HEK293 (cell line): ENCODE measurements around the gene SF3A1.

Source experiments
- CTCF ChIA-PET: fragments of 350-600 bp; formaldehyde crosslinking; extraction: SDS; loops from one replicate; lab custom pipeline; 2021; ENCODE audit warnings: antibody characterized with exemption; lab: Yijun Ruan, JAX
- POLR2A ChIA-PET: fragments of 300-600 bp; formaldehyde crosslinking; extraction: SDS; loops from one replicate; lab custom pipeline; 2020; ENCODE audit warnings: antibody characterized with exemption, inconsistent platforms; lab: Yijun Ruan, JAX
- H3K27ac ChIP-seq: fragments of 200-500 bp; sonication (Bioruptor generic); 2 replicates; pipeline ENCODE4 v1.5.1; 2014; ENCODE audit warnings: low read depth, low read length, control low read depth, inconsistent platforms; ENCODE audit errors: extremely low read depth
- H3K36me3 ChIP-seq, 2 experiments: fragments of 200-500 bp in 1 of 2; sonication (Bioruptor generic) in 1 of 2; 1 replicate in 1 of 2; 2 replicates in 1 of 2; pipeline ENCODE4 v1.5.1; 2014 to 2017; ENCODE audit warnings: inconsistent platforms in 2 of 2, low read length in 2 of 2; ENCODE audit not compliant: control insufficient read depth in 2 of 2, insufficient read depth in 1 of 2
- H3K4me1 ChIP-seq: fragments of 200-500 bp; sonication (Bioruptor generic); 2 replicates; pipeline ENCODE4 v1.5.1; 2014; ENCODE audit warnings: mild to moderate bottlenecking, low read length, inconsistent platforms; ENCODE audit not compliant: control insufficient read depth, insufficient read depth
- H3K4me3 ChIP-seq: 2 replicates; pipeline ENCODE4 v1.5.1; 2011; ENCODE audit warnings: low read depth, mild to moderate bottlenecking, control low read depth, low read length, moderate library complexity
- H3K9me3 ChIP-seq: fragments of 200-500 bp; sonication (Bioruptor generic); 2 replicates; pipeline ENCODE4 v1.5.1; 2014; ENCODE audit warnings: low read depth, low read length, inconsistent platforms; ENCODE audit not compliant: control insufficient read depth, insufficient read depth
- HOXD13 ChIP-seq: sonication (generic); formaldehyde crosslinking; IDR thresholded peaks from 2 replicates; pipeline ENCODE4 v1.8.0; 2022; ENCODE audit warnings: missing genetic modification reagents, borderline replicate concordance
- OSR2 ChIP-seq: fragments of 450-650 bp; formaldehyde crosslinking; IDR thresholded peaks from 2 replicates; pipeline ENCODE4 v1.5.1; 2016; ENCODE audit warnings: missing biosample characterization, missing genetic modification characterization
- SALL2 ChIP-seq: fragments of 450-650 bp; formaldehyde crosslinking; IDR thresholded peaks from 2 replicates; pipeline ENCODE4 v1.5.0; 2017; ENCODE audit warnings: missing biosample characterization, mild to moderate bottlenecking, missing genetic modification characterization, borderline replicate concordance
- SP3 ChIP-seq: fragments of 450-650 bp; formaldehyde crosslinking; IDR thresholded peaks from 2 replicates; pipeline ENCODE4 v1.5.1; 2016; ENCODE audit warnings: missing biosample characterization, missing genetic modification characterization
- SP7 ChIP-seq: fragments of 450-650 bp; formaldehyde crosslinking; IDR thresholded peaks from 2 replicates; pipeline ENCODE4 v1.5.1; 2016; ENCODE audit warnings: missing biosample characterization, missing genetic modification characterization
- ZBTB21 ChIP-seq: fragments of 450-650 bp; formaldehyde crosslinking; IDR thresholded peaks from 2 replicates; pipeline ENCODE4 v1.5.1; 2017; ENCODE audit warnings: missing biosample characterization, missing genetic modification characterization
- ZBTB48 ChIP-seq: fragments of 450-650 bp; formaldehyde crosslinking; IDR thresholded peaks from 2 replicates; pipeline ENCODE4 v1.5.1; 2016; ENCODE audit warnings: missing biosample characterization, missing genetic modification characterization
- ZBTB7A ChIP-seq: fragments of 450-650 bp; formaldehyde crosslinking; IDR thresholded peaks from 2 replicates; pipeline ENCODE4 v1.5.1; 2016; ENCODE audit warnings: low read depth, missing biosample characterization, missing genetic modification characterization
- ZEB2 ChIP-seq: fragments of 450-650 bp; formaldehyde crosslinking; IDR thresholded peaks from 2 replicates; pipeline ENCODE4 v1.5.1; 2016; ENCODE audit warnings: missing biosample characterization, missing genetic modification characterization
- ZFP37 ChIP-seq: fragments of 450-650 bp; formaldehyde crosslinking; IDR thresholded peaks from 2 replicates; pipeline ENCODE4 v1.5.1; 2016; ENCODE audit warnings: missing biosample characterization, missing genetic modification characterization
- ZIC2 ChIP-seq: fragments of 450-650 bp; formaldehyde crosslinking; IDR thresholded peaks from 2 replicates; pipeline ENCODE4 v1.5.1; 2016; ENCODE audit warnings: missing biosample characterization, missing genetic modification characterization
- ZNF239 ChIP-seq: fragments of 450-650 bp; formaldehyde crosslinking; IDR thresholded peaks from 2 replicates; pipeline ENCODE4 v1.5.1; 2016; ENCODE audit warnings: missing biosample characterization, missing genetic modification characterization
- ZNF24 ChIP-seq: fragments of 450-650 bp; formaldehyde crosslinking; IDR thresholded peaks from 2 replicates; pipeline ENCODE4 v1.5.1; 2016; ENCODE audit warnings: missing biosample characterization, missing genetic modification characterization
- ZNF311 ChIP-seq: fragments of 450-650 bp; formaldehyde crosslinking; IDR thresholded peaks from 2 replicates; pipeline ENCODE4 v1.5.1; 2017; ENCODE audit warnings: missing biosample characterization, missing genetic modification characterization, borderline replicate concordance
- ZNF366 ChIP-seq: fragments of 450-650 bp; formaldehyde crosslinking; conservative IDR thresholded peaks from 2 replicates; pipeline ENCODE4 v1.5.1; 2016; ENCODE audit warnings: missing biosample characterization, missing genetic modification characterization
- ZNF426 ChIP-seq: fragments of 450-650 bp; formaldehyde crosslinking; IDR thresholded peaks from 2 replicates; pipeline ENCODE4 v1.5.1; 2017; ENCODE audit warnings: missing biosample characterization, missing genetic modification characterization, mild to moderate bottlenecking, inconsistent platforms, moderate library complexity
- ZNF626 ChIP-seq: fragments of 450-650 bp; sonication (Bioruptor Pico); formaldehyde crosslinking; IDR thresholded peaks from 2 replicates; pipeline ENCODE4 v1.5.1; 2018; ENCODE audit warnings: missing biosample characterization, missing genetic modification characterization, inconsistent platforms
- ZNF629 ChIP-seq: fragments of 450-650 bp; formaldehyde crosslinking; IDR thresholded peaks from 2 replicates; pipeline ENCODE4 v1.5.1; 2017; ENCODE audit warnings: missing biosample characterization, missing genetic modification characterization
- ZNF670 ChIP-seq: fragments of 450-650 bp; formaldehyde crosslinking; IDR thresholded peaks from 2 replicates; pipeline ENCODE4 v1.5.1; 2016; ENCODE audit warnings: missing biosample characterization, missing genetic modification characterization, low read depth
- ZNF76 ChIP-seq: fragments of 450-650 bp; formaldehyde crosslinking; IDR thresholded peaks from 2 replicates; pipeline ENCODE4; 2016; ENCODE audit warnings: low read depth, missing biosample characterization, missing genetic modification characterization, borderline replicate concordance
- TF ChIP-seq, protein P1 (sequence below): fragments of 450-650 bp; formaldehyde crosslinking; IDR thresholded peaks from 2 replicates; pipeline ENCODE4 v1.5.1; 2016; ENCODE audit warnings: missing biosample characterization, missing genetic modification characterization
- TF ChIP-seq, protein P2 (sequence below): fragments of 450-650 bp; formaldehyde crosslinking; IDR thresholded peaks from 2 replicates; pipeline ENCODE4 v1.5.1; 2017; ENCODE audit warnings: missing biosample characterization, missing genetic modification characterization
- TF ChIP-seq, protein P3 (sequence below): fragments of 450-650 bp; formaldehyde crosslinking; IDR thresholded peaks from 2 replicates; pipeline ENCODE4 v1.5.1; 2017; ENCODE audit warnings: missing biosample characterization, mild to moderate bottlenecking, missing genetic modification characterization, moderate library complexity
- TF ChIP-seq, protein P4 (sequence below): fragments of 450-650 bp; formaldehyde crosslinking; IDR thresholded peaks from 2 replicates; pipeline ENCODE4 v1.5.1; 2016; ENCODE audit warnings: missing biosample characterization, missing genetic modification characterization
- TF ChIP-seq, protein P5 (sequence below): fragments of 450-650 bp; formaldehyde crosslinking; IDR thresholded peaks from 2 replicates; pipeline ENCODE4 v1.5.1; 2016; ENCODE audit warnings: missing biosample characterization, missing genetic modification characterization

Gene SF3A1

DNA sequence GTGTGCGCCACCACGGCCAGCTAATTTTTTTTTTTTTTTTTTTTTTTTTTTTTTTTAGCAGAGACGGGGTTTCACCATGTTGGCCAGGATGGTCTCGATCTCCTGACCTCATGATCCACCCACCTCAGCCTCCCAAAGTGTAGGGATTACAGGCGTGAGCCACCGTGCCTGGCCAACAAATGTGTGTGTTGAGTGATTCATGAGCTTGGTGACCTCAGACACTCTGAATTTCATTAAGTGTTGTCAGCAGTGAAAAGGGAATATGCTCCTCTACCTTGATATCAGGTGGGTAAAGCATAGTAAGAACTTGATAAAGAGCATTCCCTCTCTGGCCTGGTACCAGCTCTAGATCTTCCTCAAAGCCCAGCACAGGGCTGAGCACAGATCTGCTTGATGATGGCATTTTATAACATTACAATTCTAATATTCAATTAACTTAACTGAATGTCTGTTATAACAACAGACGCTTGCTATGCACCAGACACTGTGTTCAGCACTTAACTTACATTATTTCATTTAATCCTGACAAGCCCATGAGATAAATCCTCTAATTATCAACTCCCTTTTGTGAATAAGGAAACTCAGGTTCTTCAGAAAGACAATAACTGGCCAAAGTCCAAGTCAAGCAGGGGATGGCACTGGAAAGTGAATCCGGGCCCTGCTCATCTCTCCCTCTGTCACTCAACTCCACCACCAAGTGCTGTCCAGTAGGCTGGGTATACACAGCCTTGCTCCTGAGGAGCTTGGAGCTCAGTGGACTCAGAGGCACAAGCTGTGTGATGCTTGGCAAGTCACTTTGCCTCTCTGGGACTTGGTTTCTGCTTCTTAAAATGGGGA is 42.9 kb downstream of the SF3A1 start (continued):
- no peak for TF ChIP-seq SALL2 (tag by site-specific recombination)
- peak; percentile 43; the same call in 1 of the 2 replicates for TF ChIP-seq ZNF629
- no peak for TF ChIP-seq ZBTB48 (tag by site-specific recombination)
- TF ChIP-seq, protein P1, sequence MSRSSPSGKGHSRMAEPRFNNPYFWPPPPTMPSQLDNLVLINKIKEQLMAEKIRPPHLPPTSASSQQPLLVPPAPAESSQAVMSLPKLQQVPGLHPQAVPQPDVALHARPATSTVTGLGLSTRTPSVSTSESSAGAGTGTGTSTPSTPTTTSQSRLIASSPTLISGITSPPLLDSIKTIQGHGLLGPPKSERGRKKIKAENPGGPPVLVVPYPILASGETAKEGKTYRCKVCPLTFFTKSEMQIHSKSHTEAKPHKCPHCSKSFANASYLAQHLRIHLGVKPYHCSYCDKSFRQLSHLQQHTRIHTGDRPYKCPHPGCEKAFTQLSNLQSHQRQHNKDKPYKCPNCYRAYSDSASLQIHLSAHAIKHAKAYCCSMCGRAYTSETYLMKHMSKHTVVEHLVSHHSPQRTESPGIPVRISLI (tag by site-specific recombination), result peak; percentile 3; the same call in 1 of the 2 replicates
- no peak for TF ChIP-seq HOXD13 (CRISPR knock-in tag)
- no peak for TF ChIP-seq ZNF76 (tag by site-specific recombination)

DNA sequence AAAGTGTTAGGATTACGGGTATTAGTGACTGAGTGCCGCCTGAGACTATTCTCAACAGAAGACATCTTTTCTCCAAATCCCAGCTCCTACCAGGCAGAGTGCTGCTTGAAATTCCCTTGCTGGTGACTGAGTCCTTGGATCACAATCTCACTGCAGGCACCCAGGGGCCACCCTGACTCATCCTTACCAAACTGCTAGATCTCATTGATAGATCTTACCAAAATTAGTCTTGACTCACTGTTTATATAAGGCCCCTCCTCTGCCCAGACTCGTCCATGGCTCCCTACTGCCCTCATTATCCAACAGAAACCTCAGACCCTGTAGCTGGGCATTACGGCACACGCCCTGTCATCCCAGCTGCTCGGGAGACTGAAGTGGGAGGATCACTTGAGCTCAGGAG is 44.6 kb downstream of the SF3A1 start:
- Histone ChIP-seq H3K4me3 (no peak overlapping the region), H3K9me3 (no peaks in the 10 kb centered on the region), H3K4me1 (no peaks in the 10 kb centered on the region), H3K27ac (no peak overlapping the region), H3K36me3 (peaks cover 0 to 5% of the 10 kb centered on the region in 2 experiments; a peak in 2 of 3 replicates)
- ChIA-PET CTCF (interaction anchor here (0.7 to 2.2 kb wide), 4 partner anchors 10 to 169 kb away, joined by 3 to 7 read pairs (median 4); no protein-coding TSS in a partner anchor), POLR2A (interaction anchor here (0.8 to 1.2 kb wide), 2 partner anchors 14 to 45 kb away, joined by 3 to 4 read pairs; partner anchors contain the start of genes CCDC157 and SF3A1)
- TF ChIP-seq, protein P2, sequence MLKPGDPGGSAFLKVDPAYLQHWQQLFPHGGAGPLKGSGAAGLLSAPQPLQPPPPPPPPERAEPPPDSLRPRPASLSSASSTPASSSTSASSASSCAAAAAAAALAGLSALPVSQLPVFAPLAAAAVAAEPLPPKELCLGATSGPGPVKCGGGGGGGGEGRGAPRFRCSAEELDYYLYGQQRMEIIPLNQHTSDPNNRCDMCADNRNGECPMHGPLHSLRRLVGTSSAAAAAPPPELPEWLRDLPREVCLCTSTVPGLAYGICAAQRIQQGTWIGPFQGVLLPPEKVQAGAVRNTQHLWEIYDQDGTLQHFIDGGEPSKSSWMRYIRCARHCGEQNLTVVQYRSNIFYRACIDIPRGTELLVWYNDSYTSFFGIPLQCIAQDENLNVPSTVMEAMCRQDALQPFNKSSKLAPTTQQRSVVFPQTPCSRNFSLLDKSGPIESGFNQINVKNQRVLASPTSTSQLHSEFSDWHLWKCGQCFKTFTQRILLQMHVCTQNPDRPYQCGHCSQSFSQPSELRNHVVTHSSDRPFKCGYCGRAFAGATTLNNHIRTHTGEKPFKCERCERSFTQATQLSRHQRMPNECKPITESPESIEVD (tag by site-specific recombination), result no peak
- no peak; the same call in 1 of the 2 replicates for TF ChIP-seq ZBTB48 (tag by site-specific recombination)
- peak; percentile 59 for TF ChIP-seq ZNF366 (tag by site-specific recombination)
- TF ChIP-seq SP7, result peak; percentile 68
- TF ChIP-seq SP3 (tag by site-specific recombination), result no peak
- TF ChIP-seq ZNF426 (tag by site-specific recombination), result no peak
- TF ChIP-seq ZFP37, result no peak
- TF ChIP-seq ZNF670 (tag by site-specific recombination), result no peak
- TF ChIP-seq ZNF24 (tag by site-specific recombination), result peak; percentile 80
- TF ChIP-seq ZEB2, result peak; percentile 86; the same call in 1 of the 2 replicates
- TF ChIP-seq ZBTB21 (tag by site-specific recombination), result peak; percentile 46; the same call in 1 of the 2 replicates
- TF ChIP-seq, protein P3, sequence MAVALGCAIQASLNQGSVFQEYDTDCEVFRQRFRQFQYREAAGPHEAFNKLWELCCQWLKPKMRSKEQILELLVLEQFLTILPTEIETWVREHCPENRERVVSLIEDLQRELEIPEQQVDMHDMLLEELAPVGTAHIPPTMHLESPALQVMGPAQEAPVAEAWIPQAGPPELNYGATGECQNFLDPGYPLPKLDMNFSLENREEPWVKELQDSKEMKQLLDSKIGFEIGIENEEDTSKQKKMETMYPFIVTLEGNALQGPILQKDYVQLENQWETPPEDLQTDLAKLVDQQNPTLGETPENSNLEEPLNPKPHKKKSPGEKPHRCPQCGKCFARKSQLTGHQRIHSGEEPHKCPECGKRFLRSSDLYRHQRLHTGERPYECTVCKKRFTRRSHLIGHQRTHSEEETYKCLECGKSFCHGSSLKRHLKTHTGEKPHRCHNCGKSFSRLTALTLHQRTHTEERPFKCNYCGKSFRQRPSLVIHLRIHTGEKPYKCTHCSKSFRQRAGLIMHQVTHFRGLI (tag by site-specific recombination), result no peak
- TF ChIP-seq ZNF311 (tag by site-specific recombination), result no peak
- no peak for TF ChIP-seq ZNF626 (tag by site-specific recombination)
- TF ChIP-seq ZBTB7A (tag by site-specific recombination), result no peak
- TF ChIP-seq OSR2, result peak; percentile 38; the same call in 1 of the 2 replicates
- TF ChIP-seq, protein P4, sequence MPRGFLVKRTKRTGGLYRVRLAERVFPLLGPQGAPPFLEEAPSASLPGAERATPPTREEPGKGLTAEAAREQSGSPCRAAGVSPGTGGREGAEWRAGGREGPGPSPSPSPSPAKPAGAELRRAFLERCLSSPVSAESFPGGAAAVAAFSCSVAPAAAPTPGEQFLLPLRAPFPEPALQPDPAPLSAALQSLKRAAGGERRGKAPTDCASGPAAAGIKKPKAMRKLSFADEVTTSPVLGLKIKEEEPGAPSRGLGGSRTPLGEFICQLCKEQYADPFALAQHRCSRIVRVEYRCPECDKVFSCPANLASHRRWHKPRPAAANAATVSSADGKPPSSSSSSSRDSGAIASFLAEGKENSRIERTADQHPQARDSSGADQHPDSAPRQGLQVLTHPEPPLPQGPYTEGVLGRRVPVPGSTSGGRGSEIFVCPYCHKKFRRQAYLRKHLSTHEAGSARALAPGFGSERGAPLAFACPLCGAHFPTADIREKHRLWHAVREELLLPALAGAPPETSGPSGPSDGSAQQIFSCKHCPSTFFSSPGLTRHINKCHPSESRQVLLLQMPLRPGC (tag by site-specific recombination), result peak; percentile 86
- no peak for TF ChIP-seq SALL2 (tag by site-specific recombination)
- TF ChIP-seq, protein P5, sequence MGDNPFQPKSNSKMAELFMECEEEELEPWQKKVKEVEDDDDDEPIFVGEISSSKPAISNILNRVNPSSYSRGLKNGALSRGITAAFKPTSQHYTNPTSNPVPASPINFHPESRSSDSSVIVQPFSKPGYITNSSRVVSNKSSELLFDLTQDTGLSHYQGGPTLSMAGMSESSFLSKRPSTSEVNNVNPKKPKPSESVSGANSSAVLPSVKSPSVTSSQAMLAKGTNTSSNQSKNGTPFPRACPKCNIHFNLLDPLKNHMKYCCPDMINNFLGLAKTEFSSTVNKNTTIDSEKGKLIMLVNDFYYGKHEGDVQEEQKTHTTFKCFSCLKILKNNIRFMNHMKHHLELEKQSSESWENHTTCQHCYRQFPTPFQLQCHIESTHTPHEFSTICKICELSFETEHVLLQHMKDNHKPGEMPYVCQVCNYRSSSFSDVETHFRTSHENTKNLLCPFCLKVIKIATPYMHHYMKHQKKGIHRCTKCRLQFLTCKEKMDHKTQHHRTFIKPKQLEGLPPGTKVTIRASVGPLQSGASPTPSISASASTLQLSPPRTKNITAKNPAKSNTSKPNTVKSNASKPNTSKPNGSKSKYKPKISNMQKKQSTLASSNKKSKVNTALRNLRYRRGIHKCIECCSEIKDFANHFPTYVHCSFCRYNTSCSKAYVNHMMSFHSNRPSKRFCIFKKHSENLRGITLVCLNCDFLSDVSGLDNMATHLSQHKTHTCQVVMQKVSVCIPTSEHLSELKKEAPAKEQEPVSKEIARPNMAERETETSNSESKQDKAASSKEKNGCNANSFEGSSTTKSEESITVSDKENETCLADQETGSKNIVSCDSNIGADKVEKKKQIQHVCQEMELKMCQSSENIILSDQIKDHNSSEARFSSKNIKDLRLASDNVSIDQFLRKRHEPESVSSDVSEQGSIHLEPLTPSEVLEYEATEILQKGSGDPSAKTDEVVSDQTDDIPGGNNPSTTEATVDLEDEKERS (tag by site-specific recombination), result no peak
- TF ChIP-seq ZNF629, result peak; percentile 81
- peak; percentile 47 for TF ChIP-seq ZIC2 (tag by site-specific recombination)
- no peak for TF ChIP-seq ZNF239 (tag by site-specific recombination)
